ENCODE results near the gene TEX12.

GRCh38 chr11:112182867-112183266 lies 15.7 kb downstream of the TEX12 start:
- TF ChIP-seq CTCF (IDR thresholded peaks at IDR 0.05) (no peak), POLR2A (IDR thresholded peaks at IDR 0.05) (no peak)

Measured in body of pancreas (tissue), 4 donors.